ENCODE measurements around the gene ZNF423. TPM values are rescaled to one million over a fixed set of nuclear protein-coding genes. Genes with fewer than 3 reads are reported as not detected.

Gene ZNF423
- total and polyA plus RNA-seq, 9 of the 15 experiments (the other 6 are each of a cell fraction or from before 2014, with no cell fraction given) = not detected

DNA sequence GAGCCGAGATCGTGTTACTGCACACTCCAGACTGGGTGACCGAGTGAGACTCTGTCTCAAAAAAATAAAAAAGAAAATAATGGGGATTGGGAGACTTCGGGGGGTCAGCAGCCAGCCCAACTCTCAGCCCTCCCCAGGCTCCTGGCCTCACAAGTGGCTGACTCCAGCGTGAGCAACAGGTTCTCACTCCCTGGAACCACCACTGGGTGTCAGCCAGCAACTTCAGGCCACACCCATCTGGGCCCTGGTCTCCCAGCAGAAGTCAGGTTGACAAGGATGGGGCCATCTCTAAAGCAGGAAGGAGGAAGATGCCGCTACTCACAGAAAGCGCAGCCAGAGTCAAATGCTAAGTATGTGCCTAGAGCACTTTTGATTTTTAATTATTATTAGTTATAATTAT lies 342.9 kb downstream of the ZNF423 start (continued):
- TF ChIP-seq, protein P1, sequence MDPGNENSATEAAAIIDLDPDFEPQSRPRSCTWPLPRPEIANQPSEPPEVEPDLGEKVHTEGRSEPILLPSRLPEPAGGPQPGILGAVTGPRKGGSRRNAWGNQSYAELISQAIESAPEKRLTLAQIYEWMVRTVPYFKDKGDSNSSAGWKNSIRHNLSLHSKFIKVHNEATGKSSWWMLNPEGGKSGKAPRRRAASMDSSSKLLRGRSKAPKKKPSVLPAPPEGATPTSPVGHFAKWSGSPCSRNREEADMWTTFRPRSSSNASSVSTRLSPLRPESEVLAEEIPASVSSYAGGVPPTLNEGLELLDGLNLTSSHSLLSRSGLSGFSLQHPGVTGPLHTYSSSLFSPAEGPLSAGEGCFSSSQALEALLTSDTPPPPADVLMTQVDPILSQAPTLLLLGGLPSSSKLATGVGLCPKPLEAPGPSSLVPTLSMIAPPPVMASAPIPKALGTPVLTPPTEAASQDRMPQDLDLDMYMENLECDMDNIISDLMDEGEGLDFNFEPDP (CRISPR knock-in tag; IDR thresholded peaks at IDR 0.05) = no peak
- TF ChIP-seq RAD21 (CRISPR knock-in tag; conservative IDR thresholded peaks at IDR 0.05 in 1 of 2, IDR thresholded peaks at IDR 0.05 in 1 of 2) (peak in 1 of 2 experiments; percentile 41; a peak in 2 of 4 replicates), HDGF (IDR thresholded peaks at IDR 0.05) (no peak), MCM2 (IDR thresholded peaks at IDR 0.05; ENCODE audit: low read depth) (no peak), SRF (CRISPR knock-in tag; IDR thresholded peaks at IDR 0.05) (no peak), GABPA (tag; conservative IDR thresholded peaks at IDR 0.05; ENCODE audit: low read depth) (no peak), GTF2E2 (tag; IDR thresholded peaks at IDR 0.05) (no peak), FIP1L1 (IDR thresholded peaks at IDR 0.05; ENCODE audit: low read depth, low read length, poor library complexity, severe bottlenecking) (no peak), ZNF24 (IDR thresholded peaks at IDR 0.05) (no peak), MBD2 (IDR thresholded peaks at IDR 0.05; ENCODE audit: borderline replicate concordance, low read depth) (no peak), ZBTB1 (CRISPR knock-in tag; IDR thresholded peaks at IDR 0.05; ENCODE audit: borderline replicate concordance, low read depth) (no peak)
- TF ChIP-seq, protein P2, sequence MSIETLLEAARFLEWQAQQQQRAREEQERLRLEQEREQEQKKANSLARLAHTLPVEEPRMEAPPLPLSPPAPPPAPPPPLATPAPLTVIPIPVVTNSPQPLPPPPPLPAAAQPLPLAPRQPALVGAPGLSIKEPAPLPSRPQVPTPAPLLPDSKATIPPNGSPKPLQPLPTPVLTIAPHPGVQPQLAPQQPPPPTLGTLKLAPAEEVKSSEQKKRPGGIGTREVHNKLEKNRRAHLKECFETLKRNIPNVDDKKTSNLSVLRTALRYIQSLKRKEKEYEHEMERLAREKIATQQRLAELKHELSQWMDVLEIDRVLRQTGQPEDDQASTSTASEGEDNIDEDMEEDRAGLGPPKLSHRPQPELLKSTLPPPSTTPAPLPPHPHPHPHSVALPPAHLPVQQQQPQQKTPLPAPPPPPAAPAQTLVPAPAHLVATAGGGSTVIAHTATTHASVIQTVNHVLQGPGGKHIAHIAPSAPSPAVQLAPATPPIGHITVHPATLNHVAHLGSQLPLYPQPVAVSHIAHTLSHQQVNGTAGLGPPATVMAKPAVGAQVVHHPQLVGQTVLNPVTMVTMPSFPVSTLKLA (conservative IDR thresholded peaks at IDR 0.05) = no peak
- TF ChIP-seq, protein P3, sequence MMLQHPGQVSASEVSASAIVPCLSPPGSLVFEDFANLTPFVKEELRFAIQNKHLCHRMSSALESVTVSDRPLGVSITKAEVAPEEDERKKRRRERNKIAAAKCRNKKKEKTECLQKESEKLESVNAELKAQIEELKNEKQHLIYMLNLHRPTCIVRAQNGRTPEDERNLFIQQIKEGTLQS (IDR thresholded peaks at IDR 0.05) = no peak
- TF ChIP-seq, protein P3 (CRISPR knock-in tag; conservative IDR thresholded peaks at IDR 0.05) = no peak
- TF ChIP-seq, protein P4, sequence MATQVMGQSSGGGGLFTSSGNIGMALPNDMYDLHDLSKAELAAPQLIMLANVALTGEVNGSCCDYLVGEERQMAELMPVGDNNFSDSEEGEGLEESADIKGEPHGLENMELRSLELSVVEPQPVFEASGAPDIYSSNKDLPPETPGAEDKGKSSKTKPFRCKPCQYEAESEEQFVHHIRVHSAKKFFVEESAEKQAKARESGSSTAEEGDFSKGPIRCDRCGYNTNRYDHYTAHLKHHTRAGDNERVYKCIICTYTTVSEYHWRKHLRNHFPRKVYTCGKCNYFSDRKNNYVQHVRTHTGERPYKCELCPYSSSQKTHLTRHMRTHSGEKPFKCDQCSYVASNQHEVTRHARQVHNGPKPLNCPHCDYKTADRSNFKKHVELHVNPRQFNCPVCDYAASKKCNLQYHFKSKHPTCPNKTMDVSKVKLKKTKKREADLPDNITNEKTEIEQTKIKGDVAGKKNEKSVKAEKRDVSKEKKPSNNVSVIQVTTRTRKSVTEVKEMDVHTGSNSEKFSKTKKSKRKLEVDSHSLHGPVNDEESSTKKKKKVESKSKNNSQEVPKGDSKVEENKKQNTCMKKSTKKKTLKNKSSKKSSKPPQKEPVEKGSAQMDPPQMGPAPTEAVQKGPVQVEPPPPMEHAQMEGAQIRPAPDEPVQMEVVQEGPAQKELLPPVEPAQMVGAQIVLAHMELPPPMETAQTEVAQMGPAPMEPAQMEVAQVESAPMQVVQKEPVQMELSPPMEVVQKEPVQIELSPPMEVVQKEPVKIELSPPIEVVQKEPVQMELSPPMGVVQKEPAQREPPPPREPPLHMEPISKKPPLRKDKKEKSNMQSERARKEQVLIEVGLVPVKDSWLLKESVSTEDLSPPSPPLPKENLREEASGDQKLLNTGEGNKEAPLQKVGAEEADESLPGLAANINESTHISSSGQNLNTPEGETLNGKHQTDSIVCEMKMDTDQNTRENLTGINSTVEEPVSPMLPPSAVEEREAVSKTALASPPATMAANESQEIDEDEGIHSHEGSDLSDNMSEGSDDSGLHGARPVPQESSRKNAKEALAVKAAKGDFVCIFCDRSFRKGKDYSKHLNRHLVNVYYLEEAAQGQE (IDR thresholded peaks at IDR 0.05; ENCODE audit: borderline replicate concordance) = 0 out of 2 replicates have a peak, but pooled peaks have one; percentile 11
- TF ChIP-seq, protein P4 (CRISPR knock-in tag; IDR thresholded peaks at IDR 0.05; ENCODE audit: low read depth) = no peak
